ENCODE results near the gene FAM53B.

GRCh38 chr10:124708246-124708779, 35.9 kb downstream of the FAM53B start:
- TF ChIP-seq CTCF (IDR thresholded peaks at IDR 0.05) (no peak), EP300 (IDR thresholded peaks at IDR 0.05; ENCODE audit: borderline replicate concordance in 1 of 2, low read depth in 1 of 2, low read length in 1 of 2) (no peak), POLR2AphosphoS5 (IDR thresholded peaks at IDR 0.05; ENCODE audit: low read depth, low read length) (no peak), TAF1 (IDR thresholded peaks at IDR 0.05; ENCODE audit: borderline replicate concordance, low read depth, low read length) (no peak), SMC3 (IDR thresholded peaks at IDR 0.05; ENCODE audit: low read depth, low read length) (no peak)
